ENCODE data around the gene RELN.

- no peak for TF ChIP-seq POLR2A (IDR thresholded peaks at IDR 0.05; ENCODE audit: low read depth)
- TF ChIP-seq CTCF (IDR thresholded peaks at IDR 0.05): no peak
- no peak for TF ChIP-seq EP300 (IDR thresholded peaks at IDR 0.05)
Observed at GRCh38 chr7:103877565-103877964, 111.9 kb downstream of the RELN start.
